ENCODE data around the gene PKHD1.

PKHD1 gene

DNA sequence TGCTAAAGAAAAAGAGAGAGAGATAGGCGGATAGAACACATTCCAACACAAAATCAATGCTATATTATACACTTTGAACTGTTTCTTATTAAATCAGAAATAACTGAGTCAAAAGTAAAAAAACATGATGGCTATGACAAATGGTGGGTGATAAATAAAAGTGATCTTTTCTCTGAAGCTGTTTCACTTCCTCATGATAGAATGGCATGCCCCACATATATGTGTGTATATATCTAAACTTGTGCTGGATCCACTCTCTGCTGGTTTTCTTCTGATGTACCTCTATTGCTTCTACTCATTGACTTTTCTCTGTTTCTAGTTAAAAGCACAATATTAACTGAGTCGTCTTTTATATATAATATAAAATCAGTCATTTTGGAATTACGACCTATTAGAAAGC, 429.9 kb downstream of the PKHD1 start:
- no peak for DNase-seq

DNA sequence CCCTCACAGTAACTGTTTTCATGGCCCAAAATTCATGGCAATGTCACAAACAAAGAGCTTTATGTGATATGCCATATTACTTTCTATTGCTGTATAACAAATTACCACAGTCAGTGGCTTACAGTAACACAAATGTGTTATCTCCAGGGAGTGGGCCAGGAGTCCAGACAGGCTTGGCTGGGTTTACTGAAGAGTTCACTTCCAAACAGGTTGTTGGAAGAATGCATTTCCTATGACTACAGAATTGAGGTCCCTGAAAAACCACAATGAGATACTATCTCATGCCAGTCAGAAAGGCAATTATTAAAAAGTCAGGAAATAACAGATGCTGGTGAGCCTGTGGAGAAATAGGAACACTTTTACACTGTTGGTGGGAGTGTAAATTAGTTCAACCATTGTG, 431.9 kb downstream of the PKHD1 start:
- DNase-seq: no peak

DNA sequence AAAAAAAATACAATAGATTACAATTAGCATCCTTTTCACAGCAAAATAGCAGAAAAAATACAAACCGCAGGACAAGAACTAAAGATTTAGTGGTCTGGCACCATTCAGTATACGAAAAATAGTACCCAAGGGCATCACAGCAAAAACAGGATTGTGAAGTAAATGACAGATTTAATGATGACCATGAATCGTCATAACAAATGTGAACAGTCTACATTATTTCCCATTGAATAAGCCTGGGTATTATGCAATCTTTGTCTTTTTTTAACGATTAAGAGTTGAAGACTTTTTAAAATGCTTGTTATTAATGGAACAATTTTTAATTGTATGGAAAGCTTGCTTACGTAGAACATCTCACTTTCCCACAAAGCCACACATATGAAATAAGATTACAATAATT, 432.8 kb downstream of the PKHD1 start:
- DNase-seq: no peak

DNA sequence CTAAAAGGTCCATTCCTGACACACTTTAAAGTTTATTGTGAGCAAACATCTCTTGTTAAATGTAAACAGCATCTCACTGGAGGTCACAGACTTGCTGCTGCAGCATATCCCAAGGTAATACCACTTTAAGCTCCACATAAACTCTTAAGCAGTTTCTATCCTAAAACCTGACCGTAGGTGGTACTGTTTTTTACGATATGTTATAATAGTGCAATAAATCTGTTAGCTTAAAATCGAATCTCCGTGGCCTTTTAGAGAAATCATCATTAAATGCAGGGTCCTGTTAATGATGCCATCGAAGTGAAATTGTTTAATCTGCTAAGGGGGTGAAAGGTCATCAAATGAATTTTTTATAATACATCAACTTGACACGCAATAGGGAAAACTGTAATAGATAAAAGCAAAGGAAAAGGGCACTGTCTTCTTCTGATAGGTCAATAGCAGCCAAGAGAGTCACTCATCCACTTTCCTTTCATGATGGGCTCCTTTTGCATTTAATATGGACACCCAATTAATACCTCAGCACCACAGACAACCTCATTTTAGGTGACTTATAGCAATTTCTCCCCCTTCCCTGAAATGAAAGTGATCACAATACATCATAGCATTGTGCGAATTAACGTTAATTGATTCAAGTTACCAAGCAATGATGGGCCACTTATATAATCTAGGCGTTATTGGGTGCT, 436.1 kb downstream of the PKHD1 start:
- no peak for DNase-seq

DNA sequence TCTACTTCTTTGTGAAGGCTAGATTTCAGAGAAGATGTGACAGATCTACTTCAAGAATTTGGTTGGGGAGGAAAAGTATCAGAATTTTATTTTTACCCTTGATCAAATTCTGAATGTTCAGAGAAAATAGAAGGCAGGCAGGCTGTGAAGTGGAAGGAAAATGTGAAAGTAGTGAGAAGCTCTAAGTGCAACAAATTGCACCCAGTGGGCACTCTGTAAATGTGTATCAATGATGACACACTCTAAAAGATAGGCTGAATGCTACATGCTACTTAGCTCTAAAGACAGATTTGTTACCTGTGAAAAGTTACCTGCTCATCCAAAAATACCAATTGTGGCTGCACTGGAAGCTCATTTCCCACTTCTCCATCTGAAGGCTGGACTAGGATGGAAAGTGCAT, 438.6 kb downstream of the PKHD1 start:
- no peak for DNase-seq

DNA sequence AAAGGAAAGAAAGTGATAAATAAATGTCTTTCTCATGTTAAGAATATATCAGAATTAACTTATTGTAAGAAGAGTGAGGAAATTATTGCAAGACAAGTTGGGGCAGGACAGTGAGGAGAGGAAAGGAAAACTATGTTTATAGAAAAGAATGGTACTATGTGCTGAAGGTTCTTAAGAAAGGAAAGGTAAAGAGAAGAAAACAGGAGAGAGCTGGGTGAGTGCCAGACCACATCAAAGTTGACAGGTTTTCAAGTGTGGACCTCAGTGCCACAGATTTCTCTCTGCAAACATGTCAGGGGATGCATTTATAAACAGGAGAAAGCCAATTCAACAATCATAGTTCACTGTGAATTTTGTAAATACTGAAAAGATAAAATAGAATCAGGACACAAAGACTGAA, 439.2 kb downstream of the PKHD1 start:
- no peak for DNase-seq

DNA sequence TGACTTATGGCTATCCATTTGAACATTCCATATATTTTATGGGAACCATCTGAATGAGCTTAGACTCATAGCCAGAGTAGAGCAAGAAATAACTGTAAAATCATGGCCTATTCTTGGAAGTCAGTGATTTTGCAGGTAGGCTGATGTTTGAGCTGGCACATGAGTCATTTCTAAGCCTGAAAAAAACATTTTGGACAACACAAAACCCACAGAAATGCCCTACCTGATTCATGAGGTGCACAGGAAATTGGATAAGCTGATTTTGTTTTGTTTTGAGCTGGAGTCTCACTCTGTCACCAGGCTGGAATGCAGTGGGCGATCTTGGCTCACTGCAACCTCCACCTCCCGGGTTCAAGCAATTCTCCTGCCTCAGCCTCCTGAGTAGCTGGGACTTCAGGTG, 443.0 kb downstream of the PKHD1 start:
- no peak for DNase-seq

DNA sequence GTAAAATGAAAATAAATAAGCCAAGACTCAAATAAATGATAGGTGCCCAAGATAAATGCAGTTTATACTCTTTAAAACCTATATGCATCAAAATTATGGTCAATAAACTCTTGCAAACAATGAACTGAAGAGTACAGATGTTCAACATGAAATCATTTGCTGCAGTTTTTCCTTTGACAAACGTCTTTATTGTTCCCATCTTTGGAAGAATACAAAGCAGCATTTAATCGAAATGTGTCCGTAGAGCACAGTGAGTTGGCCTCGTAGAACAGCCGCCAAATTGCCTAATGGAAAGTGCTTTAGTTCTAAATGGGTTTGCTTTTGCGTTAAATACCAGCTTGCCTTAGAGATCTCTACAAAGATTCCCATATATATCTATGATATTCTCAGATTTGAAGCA, 447.4 kb downstream of the PKHD1 start:
- no peak for DNase-seq

DNA sequence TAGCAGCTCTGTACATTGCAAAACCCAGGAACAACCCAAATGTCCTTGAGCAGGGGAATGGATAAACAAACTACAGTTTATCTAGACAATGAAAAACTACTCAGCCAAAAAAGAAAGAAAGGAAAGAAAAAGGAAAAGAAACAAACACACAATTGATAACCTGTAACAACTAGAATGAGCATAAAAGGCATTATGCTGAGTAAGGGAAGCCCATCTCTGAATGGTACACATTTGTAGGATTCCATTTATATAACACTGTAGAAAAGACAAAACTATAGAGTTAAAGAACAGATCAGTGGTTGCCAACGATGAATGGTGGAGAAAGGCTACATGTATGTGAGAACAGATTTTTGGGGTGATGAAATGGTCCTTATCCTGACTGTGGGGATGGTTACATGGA, 454.0 kb downstream of the PKHD1 start:
- DNase-seq: no peak

DNA sequence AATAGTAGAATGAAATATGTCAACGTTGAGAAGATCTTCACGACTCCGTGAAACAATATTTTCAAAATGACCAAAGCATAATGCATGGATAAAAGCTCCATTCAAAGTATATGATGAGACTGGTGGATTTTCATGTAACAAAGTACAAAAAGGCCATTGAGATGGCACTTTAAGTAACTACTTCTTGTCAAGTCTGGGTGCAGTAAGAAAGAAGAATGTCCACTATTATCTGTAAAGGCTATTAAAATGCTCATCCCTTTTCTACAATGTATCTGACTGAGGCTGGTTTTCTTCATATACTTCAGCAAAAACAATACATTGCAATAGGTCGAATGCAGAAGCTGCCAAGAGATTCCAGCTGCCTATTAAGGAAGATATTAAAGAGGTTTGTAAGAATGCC, 457.4 kb downstream of the PKHD1 start:
- no peak for DNase-seq

DNA sequence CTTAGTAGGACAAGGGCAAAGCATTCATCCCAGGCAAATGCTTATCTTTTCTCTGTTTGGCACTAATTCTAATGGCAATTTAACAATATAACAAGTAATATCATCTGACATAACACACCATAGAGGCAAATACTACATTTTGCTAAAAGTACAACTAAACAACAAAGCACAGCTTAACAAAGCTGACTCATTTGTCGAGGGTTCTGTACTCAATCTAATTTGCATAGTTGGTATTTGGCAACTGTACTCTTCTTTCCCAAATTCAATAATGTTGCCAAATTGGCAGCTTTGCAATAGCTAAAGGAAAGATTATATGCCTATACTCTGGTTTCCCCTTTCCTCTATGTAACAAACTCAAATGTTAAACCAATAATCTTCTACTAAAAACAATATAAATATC, 461.0 kb downstream of the PKHD1 start:
- no peak for DNase-seq

DNA sequence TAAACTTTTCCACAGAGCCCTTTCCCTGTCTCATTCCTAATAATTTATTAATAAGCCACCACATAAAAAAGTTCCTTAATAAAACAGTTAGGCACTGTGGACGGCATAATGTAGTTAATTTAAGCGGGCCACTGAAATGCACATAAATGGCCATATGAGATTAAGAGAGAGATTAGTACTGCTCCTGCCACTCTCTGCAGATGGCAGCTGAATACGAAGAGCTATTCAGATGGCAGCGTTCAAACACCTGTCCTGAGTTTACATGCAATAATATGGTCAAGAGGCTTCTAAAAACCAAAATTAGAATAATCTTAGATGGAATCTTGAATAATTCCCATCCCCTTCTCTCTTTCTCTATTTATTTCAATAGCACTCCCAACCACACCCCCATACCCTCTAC, 461.8 kb downstream of the PKHD1 start:
- no peak for DNase-seq

DNA sequence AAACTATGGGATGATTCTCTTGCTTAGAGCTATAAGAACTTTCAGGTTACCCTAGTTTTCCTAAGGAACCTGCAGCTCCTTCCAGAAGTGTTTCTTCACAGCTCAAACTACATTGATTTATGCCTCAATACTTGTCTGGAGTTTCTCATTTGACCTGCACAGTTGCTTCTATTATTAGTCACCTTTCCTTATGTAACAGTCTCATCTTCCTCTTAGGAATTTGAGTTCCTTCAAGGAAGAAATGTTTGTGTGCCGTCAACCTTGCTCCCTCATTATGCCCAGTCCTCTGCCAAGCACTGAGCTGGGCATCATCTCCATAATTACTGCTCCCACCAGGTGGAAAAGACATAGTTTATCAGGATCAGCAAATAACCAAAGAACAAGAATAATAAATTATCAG, 466.4 kb downstream of the PKHD1 start:
- no peak for DNase-seq

DNA sequence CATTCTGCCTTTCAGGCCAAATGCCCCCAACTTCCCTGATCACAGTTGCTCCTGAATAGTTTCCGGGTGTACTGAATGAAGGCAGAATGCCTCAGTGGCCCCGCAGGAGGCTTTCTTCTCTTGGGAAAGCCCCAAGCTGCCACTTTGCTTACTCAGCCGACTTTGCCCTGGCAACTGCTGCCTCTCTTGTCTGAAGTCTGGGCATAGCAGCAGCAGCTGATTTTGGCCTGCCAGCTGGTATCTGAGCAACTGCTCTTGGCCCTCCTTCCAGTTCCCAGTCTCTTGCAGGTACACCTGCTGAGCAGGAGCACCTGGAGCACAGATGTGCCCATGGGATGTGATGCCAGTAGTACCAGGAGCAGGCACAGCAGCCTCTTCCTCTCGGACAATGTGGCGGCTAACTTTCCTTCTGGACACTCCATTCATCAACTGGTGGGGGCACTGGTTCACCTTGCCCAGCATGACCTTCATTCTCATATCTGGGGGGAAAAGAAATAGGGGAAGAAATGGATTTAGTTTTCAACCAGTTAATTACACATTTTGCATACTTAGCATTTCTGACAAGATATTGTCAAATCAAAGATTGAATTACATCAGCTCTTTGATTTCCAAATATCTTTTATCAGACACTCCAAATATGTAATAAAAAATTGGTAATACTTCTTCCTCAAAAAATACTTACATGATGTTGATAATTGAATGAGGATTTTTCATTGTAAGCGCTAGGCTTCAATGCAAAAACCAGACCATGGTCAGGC, 468.2 kb downstream of the PKHD1 start:
- DNase-seq: no peak

DNA sequence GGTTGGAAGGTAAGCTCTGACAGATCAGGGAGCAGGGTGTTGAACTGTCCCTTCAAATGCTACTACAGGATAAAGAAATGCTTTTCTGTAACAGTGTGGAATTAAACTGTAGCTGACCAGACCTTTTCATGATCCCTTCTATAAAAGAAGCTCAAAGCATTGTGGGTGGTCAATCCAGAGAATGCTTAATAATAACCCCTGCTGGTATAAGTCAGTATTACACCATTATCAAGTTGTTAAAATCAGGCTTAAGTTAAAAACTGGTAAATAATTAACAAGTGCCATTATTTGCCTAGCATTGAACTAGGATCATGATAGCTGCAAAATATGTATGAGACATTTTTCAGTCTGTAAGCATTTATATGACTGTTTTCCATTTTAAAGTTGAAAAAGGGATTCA, 468.9 kb downstream of the PKHD1 start:
- no peak for DNase-seq

DNA sequence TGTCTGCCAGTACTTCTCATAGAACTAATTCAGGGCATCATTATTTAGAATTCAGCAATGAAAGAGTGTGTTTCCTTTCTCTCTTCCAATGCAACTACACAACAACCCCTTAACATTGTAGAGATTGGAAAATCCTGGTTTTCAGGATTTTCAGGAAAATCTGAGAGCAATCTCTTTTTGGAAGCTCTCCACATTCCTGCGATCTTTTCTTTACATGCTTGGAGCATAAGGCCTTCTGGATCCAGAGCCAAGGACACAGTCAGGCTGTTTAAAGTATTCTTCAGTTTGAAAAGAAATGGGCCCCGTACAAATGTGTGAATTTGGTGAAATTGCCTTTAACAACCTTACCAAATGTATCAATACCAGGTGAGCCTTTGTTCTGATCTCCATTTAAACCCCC, 469.7 kb downstream of the PKHD1 start:
- no peak for DNase-seq

DNA sequence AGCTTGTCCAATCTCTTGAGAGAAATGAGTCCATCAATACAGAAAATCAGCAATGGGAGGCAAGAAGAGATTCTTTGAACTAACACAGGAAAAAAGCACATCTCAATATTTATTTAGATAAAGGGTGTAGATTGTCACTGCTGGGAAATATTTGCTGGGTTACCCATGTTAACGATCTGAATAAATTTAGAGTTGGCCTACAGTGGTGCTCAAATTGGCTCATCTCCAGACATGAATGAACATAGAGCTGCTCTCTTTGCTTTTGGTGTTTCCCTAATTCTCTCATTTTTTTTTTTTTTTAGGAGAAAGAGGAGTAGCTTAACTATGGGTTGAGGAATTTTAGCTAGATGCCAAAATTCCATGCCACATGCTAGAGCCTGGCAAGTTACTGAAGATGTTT, 471.2 kb downstream of the PKHD1 start:
- DNase-seq: no peak

DNA sequence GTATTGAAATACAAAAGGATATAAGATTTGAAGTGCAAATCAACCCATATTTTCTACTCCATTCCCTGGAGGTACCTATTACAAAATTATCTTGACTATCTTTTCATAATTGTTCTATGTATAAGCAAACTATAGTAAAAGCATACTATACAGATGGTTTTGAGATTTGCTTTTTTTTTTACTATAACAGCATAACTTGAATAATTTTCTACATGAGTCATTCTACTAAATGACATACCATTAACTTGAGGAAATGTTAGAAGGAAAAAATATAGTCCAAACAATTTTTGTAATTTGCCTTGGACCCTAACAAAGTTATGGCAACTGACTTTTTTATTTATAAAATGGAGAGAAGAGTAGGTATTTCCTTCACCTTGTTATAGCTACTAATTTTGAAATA, 472.7 kb downstream of the PKHD1 start:
- DNase-seq: no peak

DNA sequence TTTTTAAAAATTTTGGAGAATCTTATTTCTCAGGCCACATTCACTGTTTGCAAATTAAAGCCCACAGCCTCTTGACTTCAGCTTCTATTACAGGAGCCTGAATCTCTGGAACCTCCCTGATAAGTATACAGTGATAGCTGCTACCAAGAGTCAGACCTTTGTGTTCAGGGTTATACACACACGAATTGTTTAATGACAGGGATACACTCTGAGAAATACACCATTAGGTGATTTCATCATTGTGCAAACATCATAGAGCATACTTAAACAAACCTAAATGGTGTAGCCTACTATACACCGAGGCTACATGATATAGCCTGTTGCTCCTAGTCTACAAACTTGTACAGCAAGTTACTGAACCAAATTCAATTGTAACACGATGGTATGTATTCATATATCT, 473.9 kb downstream of the PKHD1 start:
- no peak for DNase-seq

DNA sequence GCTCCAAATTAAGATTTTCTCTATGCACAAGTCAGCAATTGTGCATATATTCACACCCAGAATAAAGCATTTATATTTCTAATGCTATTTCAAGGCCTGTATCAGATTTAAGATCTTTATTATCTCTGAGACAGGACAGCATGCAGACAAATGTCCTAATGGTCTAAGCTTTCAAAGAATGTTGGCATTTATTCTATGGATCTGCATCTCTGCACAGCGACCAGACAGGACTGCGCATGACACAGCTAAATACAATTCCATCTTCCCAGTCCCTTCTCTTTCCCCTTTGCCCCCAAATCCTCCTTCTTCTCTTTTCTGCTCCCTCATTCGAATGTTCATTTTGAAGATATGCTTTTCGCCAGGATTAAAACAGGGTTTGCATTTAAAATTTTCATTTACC, 478.5 kb downstream of the PKHD1 start:
- no peak for DNase-seq

DNA sequence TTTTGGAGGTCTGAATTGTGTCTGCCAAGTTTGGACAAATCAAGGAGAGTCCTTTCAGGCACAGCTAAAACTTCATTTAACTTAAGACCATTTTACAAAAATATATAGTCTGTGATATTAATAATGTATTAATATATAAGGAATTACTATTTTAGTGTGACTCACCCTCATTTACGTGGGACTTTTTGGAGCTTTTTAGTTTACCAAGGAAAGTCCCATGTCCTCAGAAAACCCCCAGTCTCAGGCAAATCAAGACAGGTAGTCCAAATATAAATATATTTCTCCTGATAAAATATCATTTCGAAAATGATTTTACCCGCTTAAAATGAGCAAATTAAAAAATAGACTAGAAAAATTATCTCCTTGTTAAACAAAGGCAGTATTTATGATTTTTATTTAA, 479.0 kb downstream of the PKHD1 start:
- DNase-seq: no peak

DNA sequence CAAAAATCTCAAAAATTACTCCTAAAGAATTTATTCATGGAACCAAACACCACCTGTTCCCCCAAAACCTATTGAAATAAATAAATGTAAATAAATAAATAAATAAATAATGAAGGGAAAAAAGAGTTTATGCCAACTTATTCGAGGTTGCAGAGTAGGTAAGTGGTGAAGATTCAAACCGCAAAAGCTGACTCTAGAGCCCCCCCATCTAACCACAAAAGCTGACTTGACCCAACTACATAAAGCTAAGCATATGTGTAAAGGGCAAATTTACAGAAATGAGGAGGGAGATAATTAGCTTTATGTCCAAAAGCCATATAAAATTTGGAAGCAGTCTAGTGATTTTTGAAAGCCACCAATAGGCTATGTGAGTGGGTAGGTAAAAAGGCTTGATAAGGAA, 486.9 kb downstream of the PKHD1 start:
- DNase-seq: no peak

DNA sequence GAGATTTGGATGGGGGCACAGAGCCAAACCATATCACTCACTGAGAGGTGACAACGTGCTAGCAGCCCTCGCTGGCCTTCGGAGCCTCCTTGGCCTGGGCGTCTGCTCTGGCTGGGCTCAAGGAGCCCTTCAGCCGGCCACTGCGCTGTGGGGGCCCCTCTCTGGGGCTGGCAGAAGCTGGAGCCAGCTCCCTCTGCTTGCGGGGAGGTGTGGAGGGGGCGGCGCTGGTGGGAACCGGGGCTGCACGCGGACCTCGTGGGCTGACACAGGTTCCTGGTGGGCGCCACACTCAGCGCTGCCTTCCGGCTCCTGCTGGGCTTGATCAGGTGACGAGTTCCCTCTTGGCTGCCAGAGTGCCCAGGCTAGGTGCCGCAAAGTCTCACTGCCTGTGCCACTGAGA, 489.2 kb downstream of the PKHD1 start:
- no peak for DNase-seq

DNA sequence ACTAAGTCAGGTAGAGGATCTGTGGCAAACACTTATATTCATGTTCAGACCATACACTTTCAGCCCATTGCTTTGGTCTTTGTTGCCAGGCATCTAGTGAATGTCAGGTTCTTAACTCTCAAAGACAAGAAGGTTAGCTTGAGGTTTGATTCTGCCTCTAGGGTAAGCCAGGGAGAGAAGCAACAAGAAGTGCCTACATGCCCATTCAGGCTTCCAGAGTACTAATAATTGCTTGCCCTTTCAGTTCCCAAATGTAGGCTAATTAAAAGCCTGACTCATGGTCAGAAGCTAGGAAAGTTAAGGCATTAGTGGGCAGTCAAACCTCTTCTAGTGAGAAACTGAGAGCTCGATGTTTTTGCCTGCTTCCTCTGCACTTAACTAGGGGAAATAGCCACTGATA, 492.4 kb downstream of the PKHD1 start:
- no peak for DNase-seq

DNA sequence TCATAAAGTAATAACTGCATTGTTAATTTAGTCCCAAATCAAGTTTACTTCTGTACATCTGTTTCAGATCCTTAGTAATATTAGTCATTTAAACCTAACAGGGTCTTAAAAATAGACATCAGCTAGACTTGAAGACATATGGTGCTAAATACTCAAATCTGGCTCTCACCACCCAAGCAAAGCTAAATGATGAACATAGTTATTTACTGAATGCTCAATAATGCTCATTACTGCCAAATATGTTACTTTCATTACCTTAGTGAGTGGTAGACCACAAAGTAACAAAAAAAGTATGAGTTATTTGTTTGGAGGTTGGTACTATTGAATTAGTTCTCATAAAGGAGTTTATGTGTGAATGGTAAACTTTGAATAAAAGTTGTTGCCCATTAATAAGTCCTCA, 502.1 kb downstream of the PKHD1 start:
- no peak for DNase-seq

Measured in stimulated activated naive CD4-positive, alpha-beta T cell treated with Interleukin-2 at 50 U/mL for 16 hours (primary cell).